ENCODE measurements around the gene RNF180.
"Not testable (repeated sequence)": the region's sequence is repeated elsewhere in the genome, so short reads cannot be mapped to it uniquely, and the experiment has no call there.

The RNF180 gene

GRCh38 chr5:64285188-64286130, 119.8 kb downstream of the RNF180 start:
- no peak for DNase-seq

- DNase-seq, result no peak
Measured at GRCh38 chr5:64286381-64286780, 120.7 kb downstream of the RNF180 start.

- DNase-seq, result not testable (repeated sequence)
Measured at GRCh38 chr5:64288496-64288895, 122.9 kb downstream of the RNF180 start.

- DNase-seq, result no peak
Measured at GRCh38 chr5:64292611-64293215, 127.1 kb downstream of the RNF180 start.

- no peak for DNase-seq
Measured at GRCh38 chr5:64295101-64295500, 129.5 kb downstream of the RNF180 start.

- DNase-seq, result no peak
Measured at GRCh38 chr5:64298586-64298985, 132.9 kb downstream of the RNF180 start.

- no peak for DNase-seq
Measured at GRCh38 chr5:64299805-64300204, 134.2 kb downstream of the RNF180 start.

- no peak for DNase-seq
Measured at GRCh38 chr5:64301566-64301965, 135.9 kb downstream of the RNF180 start.

- DNase-seq, result no peak
Measured at GRCh38 chr5:64308135-64308534, 142.5 kb downstream of the RNF180 start.

- no peak for DNase-seq
Measured at GRCh38 chr5:64312491-64312890, 146.8 kb downstream of the RNF180 start.

GRCh38 chr5:64315778-64316177, 150.1 kb downstream of the RNF180 start:
- no peak for DNase-seq

GRCh38 chr5:64318175-64318574, 152.5 kb downstream of the RNF180 start:
- no peak for DNase-seq

- DNase-seq, result no peak
Measured at GRCh38 chr5:64323591-64323990, 157.9 kb downstream of the RNF180 start.

- DNase-seq, result no peak
Measured at GRCh38 chr5:64330728-64331231, 165.1 kb downstream of the RNF180 start.

- DNase-seq, result no peak
Measured at GRCh38 chr5:64331597-64332277, 166.1 kb downstream of the RNF180 start.

- DNase-seq, result no peak
Measured at GRCh38 chr5:64333886-64334285, 168.2 kb downstream of the RNF180 start.

- no peak for DNase-seq
Measured at GRCh38 chr5:64339769-64340168, 174.1 kb downstream of the RNF180 start.

- DNase-seq, result no peak
Measured at GRCh38 chr5:64340293-64340692, 174.7 kb downstream of the RNF180 start.

- no peak for DNase-seq
Measured at GRCh38 chr5:64341340-64341739, 175.7 kb downstream of the RNF180 start.

GRCh38 chr5:64344501-64344900, 178.9 kb downstream of the RNF180 start:
- no peak for DNase-seq

- DNase-seq, result no peak
Measured at GRCh38 chr5:64347309-64347708, 181.7 kb downstream of the RNF180 start.

- no peak for DNase-seq
Measured at GRCh38 chr5:64364426-64364825, 198.8 kb downstream of the RNF180 start.

GRCh38 chr5:64384765-64385164, 219.1 kb downstream of the RNF180 start:
- DNase-seq, result no peak

- DNase-seq, result no peak
Measured at GRCh38 chr5:64397552-64397951, 231.9 kb downstream of the RNF180 start.

Data from NCI-H446 treated with DMSO at 0.1 percent for 48 hours (cell line).